ENCODE data around the gene CDS2. TPM values are rescaled to one million over a fixed set of nuclear protein-coding genes. Genes with fewer than 3 reads are reported as not detected.
A peak's percentile ranks its signal among the peaks of the same experiment; 100 is the strongest.

Gene CDS2
- total RNA-seq, result 10 to 100 TPM; 31.7 to 44.3 TPM

DNA sequence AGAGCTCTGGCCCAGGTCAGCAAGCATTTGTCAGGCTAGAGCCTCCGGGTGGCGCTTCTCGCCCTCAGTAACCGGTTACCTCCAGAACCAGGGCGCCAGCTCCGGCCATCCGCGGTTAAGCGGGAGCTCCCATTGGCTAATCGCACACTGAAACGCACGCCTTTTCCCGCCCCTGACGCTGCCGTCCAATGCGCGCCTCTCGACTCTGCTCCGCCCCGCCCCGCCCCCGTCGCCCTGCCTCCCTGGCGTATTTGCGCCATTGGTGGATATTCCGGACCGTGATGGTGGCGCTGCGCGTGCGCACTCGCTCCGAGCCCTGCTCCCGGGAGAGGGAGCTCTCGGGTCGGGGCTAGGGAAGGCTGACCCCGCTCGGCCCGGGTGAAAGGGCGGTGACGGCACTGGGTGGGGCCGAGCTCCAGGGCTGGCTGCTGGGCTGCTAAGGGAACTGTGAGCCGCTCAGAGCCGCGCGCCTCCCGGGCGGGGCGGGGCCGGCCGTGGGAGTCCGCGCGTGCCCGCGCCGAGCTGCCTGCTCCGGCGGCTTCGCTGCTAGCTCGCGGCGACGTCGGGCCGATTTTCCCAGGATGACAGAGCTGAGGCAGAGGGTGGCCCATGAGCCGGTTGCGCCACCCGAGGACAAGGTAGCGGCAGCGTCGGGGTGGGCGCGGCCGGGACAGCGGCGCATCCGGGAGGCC is at the start of gene CDS2:
Gene CDS2 (plus strand): TSS at position 497 of the 692 bp plus-strand sequence. CDS start 85 bp downstream, at position 582.
- Histone ChIP-seq H3K4me3 (peak within 1 kb of the TSS; percentile 80), H3K27ac (peak within 1 kb of the TSS; percentile 86), H3K4me1 (peaks cover 12% of the 10 kb centered on the region), H3K27me3 (no peaks in the 10 kb centered on the region), H3K36me3 (no peaks in the 10 kb centered on the region), H3K9me3 (no peaks in the 10 kb centered on the region), H3K9ac (ENCODE audit: low read depth in 2 of 2, low read length in 2 of 2) (peak within 1 kb of the TSS; percentile 87 to 94)
- peak; percentile 100 for DNase-seq
- TF ChIP-seq, protein P1, sequence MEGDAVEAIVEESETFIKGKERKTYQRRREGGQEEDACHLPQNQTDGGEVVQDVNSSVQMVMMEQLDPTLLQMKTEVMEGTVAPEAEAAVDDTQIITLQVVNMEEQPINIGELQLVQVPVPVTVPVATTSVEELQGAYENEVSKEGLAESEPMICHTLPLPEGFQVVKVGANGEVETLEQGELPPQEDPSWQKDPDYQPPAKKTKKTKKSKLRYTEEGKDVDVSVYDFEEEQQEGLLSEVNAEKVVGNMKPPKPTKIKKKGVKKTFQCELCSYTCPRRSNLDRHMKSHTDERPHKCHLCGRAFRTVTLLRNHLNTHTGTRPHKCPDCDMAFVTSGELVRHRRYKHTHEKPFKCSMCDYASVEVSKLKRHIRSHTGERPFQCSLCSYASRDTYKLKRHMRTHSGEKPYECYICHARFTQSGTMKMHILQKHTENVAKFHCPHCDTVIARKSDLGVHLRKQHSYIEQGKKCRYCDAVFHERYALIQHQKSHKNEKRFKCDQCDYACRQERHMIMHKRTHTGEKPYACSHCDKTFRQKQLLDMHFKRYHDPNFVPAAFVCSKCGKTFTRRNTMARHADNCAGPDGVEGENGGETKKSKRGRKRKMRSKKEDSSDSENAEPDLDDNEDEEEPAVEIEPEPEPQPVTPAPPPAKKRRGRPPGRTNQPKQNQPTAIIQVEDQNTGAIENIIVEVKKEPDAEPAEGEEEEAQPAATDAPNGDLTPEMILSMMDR (IDR thresholded peaks at IDR 0.05), result peak; percentile 35
- intact Hi-C loops (cut with DNase I), result loop anchor here (5.0 to 10.0 kb wide), 2 partner anchors 66 to 318 kb away; no protein-coding TSS in a partner anchor

DNA sequence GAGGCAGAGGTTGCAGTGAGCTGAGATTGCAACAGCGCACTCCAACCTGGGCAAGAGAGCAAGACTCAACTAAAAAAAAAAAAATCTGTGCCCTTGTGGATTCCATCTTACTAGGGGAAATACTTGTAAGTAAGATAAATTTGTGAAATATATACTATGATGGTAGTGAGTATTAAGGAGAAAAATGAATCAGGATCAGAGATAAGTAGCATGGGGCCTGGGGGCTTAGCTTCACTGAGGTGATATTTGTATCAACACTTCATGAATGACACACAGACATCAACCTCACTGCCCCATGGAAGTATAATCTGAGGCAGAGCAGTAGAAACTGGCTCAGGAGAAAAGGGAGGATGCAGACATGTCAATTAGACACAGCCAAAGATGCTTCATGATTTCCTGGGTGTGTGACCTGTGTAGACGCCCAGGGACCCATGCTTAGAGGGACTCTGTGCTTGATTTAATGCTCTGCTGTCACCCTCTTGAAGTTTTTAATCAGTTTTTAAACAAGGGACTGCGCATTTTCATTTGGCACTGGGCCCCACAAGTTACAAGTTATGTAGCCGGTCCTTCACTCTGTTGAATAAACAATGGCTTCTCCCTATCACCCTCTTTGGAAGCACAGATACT is 48.9 kb upstream of the CDS2 start:
- H3K4me1 ChIP-seq, result peaks cover 17% of the 10 kb centered on the region
- H3K9ac ChIP-seq (ENCODE audit: low read depth in 2 of 2, low read length in 2 of 2), result peak overlapping the region; percentile 33 to 80
- no peak for DNase-seq
- no peaks in the 10 kb centered on the region for H3K27me3 ChIP-seq
- no peaks in the 10 kb centered on the region for H3K36me3 ChIP-seq
- H3K27ac ChIP-seq, result peak overlapping the region; percentile 78
- TF ChIP-seq, protein P1 (IDR thresholded peaks at IDR 0.05), result no peak
- H3K9me3 ChIP-seq, result no peaks in the 10 kb centered on the region
- intact Hi-C loops (cut with DNase I), result no loop called here
- H3K4me3 ChIP-seq, result no peak overlapping the region

DNA sequence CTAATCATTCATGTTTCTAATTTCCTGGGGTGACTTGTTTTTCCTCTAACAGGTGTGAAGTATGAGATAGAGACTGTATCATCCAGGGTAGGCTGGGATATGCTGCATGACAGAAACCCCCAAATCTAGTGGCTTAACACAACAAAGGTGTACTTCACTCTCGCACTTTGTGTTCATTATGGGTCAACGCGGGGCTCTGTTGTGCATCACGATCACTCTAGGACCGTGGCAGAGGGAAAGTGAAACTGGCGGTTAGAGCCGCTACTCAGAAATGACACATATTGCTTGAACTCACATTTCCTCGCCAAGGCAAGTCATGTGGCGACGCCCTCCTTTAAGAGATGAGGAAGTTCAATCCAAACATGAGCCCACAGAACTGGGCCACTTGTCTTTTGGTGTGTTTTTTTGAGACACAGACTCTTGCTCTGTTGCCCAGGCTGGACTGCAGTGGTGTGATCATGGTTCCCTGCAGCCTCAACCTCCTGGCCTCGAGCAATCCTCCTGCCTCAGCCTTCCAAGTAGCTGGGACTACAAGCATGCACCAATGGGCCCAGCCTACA is 48.3 kb upstream of the CDS2 start:
- H3K27me3 ChIP-seq, result no peaks in the 10 kb centered on the region
- H3K4me3 ChIP-seq, result no peak overlapping the region
- no peaks in the 10 kb centered on the region for H3K9me3 ChIP-seq
- peak overlapping the region; percentile 33 to 80 for H3K9ac ChIP-seq (ENCODE audit: low read depth in 2 of 2, low read length in 2 of 2)
- H3K36me3 ChIP-seq, result no peaks in the 10 kb centered on the region
- peak overlapping the region; percentile 78 for H3K27ac ChIP-seq
- peak; percentile 81 for DNase-seq
- TF ChIP-seq, protein P1 (IDR thresholded peaks at IDR 0.05), result no peak
- intact Hi-C loops (cut with DNase I), result no loop called here
- H3K4me1 ChIP-seq, result peaks cover 11% of the 10 kb centered on the region

- no peaks in the 10 kb centered on the region for H3K27me3 ChIP-seq
- TF ChIP-seq, protein P1 (IDR thresholded peaks at IDR 0.05), result no peak
- H3K4me3 ChIP-seq, result no peak overlapping the region
- peaks cover 5% of the 10 kb centered on the region for H3K4me1 ChIP-seq
- H3K9me3 ChIP-seq, result no peaks in the 10 kb centered on the region
- peak overlapping the region; percentile 78 for H3K27ac ChIP-seq
- DNase-seq, result no peak
- no peak overlapping the region for H3K9ac ChIP-seq (ENCODE audit: low read depth in 2 of 2, low read length in 2 of 2)
- intact Hi-C loops (cut with DNase I), result no loop called here
- no peaks in the 10 kb centered on the region for H3K36me3 ChIP-seq
Observed at GRCh38 chr20:5080384-5080877, 46.4 kb upstream of the CDS2 start.

GRCh38 chr20:5085380-5085779 is 41.4 kb upstream of the CDS2 start:
- no peak overlapping the region for H3K27ac ChIP-seq
- no peak overlapping the region for H3K4me3 ChIP-seq
- no peaks in the 10 kb centered on the region for H3K36me3 ChIP-seq
- intact Hi-C loops (cut with DNase I), result no loop called here
- no peaks in the 10 kb centered on the region for H3K9me3 ChIP-seq
- DNase-seq, result no peak
- no peak overlapping the region for H3K9ac ChIP-seq (ENCODE audit: low read depth in 2 of 2, low read length in 2 of 2)
- no peaks in the 10 kb centered on the region for H3K4me1 ChIP-seq
- TF ChIP-seq, protein P1 (IDR thresholded peaks at IDR 0.05), result no peak
- H3K27me3 ChIP-seq, result no peaks in the 10 kb centered on the region
